ENCODE measurements around the gene COL11A2. TPM values are rescaled to one million over a fixed set of nuclear protein-coding genes. Genes with fewer than 3 reads are reported as not detected.
A peak's percentile ranks its signal among the peaks of the same experiment; 100 is the strongest.

Gene COL11A2
- total RNA-seq, 1 experiment from 2014 or later = 2.3 TPM

GRCh38 chr6:33126101-33126714, 66.1 kb downstream of the COL11A2 start:
- no peak overlapping the region for H2AFZ ChIP-seq (ENCODE audit: low read length)
- H3K4me3 Mint-ChIP-seq = no peak overlapping the region
- DNase-seq = peak; percentile 73
- H2BK20ac ChIP-seq (ENCODE audit: low read depth, low read length, poor library complexity, severe bottlenecking) = no peak overlapping the region
- H3K27ac Mint-ChIP-seq = peak overlapping the region in 2 of 3 experiments; percentile 12 to 51; a peak in 2 of 7 replicates
- peaks cover 2% of the 10 kb centered on the region; the same call in 1 of the 2 replicates for H3K4me1 ChIP-seq (ENCODE audit: insufficient read depth, low read length)
- peaks cover 41 to 45% of the 10 kb centered on the region in 2 experiments for H3K4me1 Mint-ChIP-seq
- peaks cover 9% of the 10 kb centered on the region; the same call in 1 of the 2 replicates for H3K79me2 ChIP-seq (ENCODE audit: insufficient read depth, low read length)
- no peaks in the 10 kb centered on the region for H4K20me1 ChIP-seq (ENCODE audit: control insufficient read depth, insufficient read depth, insufficient read length)
- H3K27me3 Mint-ChIP-seq (ENCODE audit: low read depth) = peaks cover 1% of the 10 kb centered on the region; the same call in 1 of the 2 replicates
- no peak overlapping the region for H3K18ac ChIP-seq (ENCODE audit: insufficient read length, low read depth, low read length)
- H3K9me3 ChIP-seq (ENCODE audit: control insufficient read depth, low read depth, low read length) = peaks cover 7% of the 10 kb centered on the region
- peak; percentile 90 for TF ChIP-seq CTCF (conservative IDR thresholded peaks at IDR 0.05)
- H2BK5ac ChIP-seq (ENCODE audit: insufficient read length, low read length) = no peak overlapping the region
- no peak overlapping the region for H2AK5ac ChIP-seq (ENCODE audit: insufficient read length, low read length)
- H3K9me3 Mint-ChIP-seq = peaks cover 16 to 21% of the 10 kb centered on the region in 2 experiments
- no peak overlapping the region for H2BK12ac ChIP-seq (ENCODE audit: insufficient read length, low read depth, low read length)
- no peak overlapping the region for H3K56ac ChIP-seq (ENCODE audit: insufficient read length, low read depth, low read length)
- no peak overlapping the region for H4K8ac ChIP-seq (replicated peaks; ENCODE audit: insufficient read length, low read depth, low read length)
- H3K27me3 ChIP-seq (ENCODE audit: insufficient read depth, low read length) = no peaks in the 10 kb centered on the region
- no peak overlapping the region for H2BK15ac ChIP-seq (ENCODE audit: low read depth, low read length)
- no peak overlapping the region for H3K9ac ChIP-seq (ENCODE audit: extremely low read depth, insufficient read length, low read length)
- H3K79me1 ChIP-seq (ENCODE audit: insufficient read depth, low read depth, low read length, poor library complexity, severe bottlenecking) = peaks cover 6% of the 10 kb centered on the region
- no peak overlapping the region for H2BK120ac ChIP-seq (ENCODE audit: low read depth, low read length, poor library complexity, severe bottlenecking)
- peaks cover 32 to 62% (median 47%) of the 10 kb centered on the region in 3 experiments for H3K36me3 Mint-ChIP-seq (ENCODE audit: insufficient read depth in 1 of 3, low read depth in 3 of 3)
- H3K14ac ChIP-seq (ENCODE audit: insufficient read depth, low read length) = no peak overlapping the region
- H3K27ac ChIP-seq (ENCODE audit: insufficient read length, low read depth, low read length) = no peak overlapping the region
- no peak overlapping the region for H4K91ac ChIP-seq (ENCODE audit: insufficient read length, low read depth, low read length)
- H3K4ac ChIP-seq (ENCODE audit: low read depth, low read length) = no peak overlapping the region
- no CpG with 5 or more reads among the region's 5 CpGs for WGBS (ENCODE audit: extremely low coverage, insufficient read length, low lambda C conversion rate)
- no peak overlapping the region for H3K4me2 ChIP-seq (ENCODE audit: insufficient read depth, insufficient read length, low read length)
- no peak overlapping the region for H4K5ac ChIP-seq (ENCODE audit: insufficient read length, low read depth, low read length)
- H3K23ac ChIP-seq (ENCODE audit: insufficient read length, low read depth, low read length) = no peak overlapping the region
- no peak overlapping the region for H3T11ph ChIP-seq (ENCODE audit: low read length)
- no peaks in the 10 kb centered on the region for H3K23me2 ChIP-seq (ENCODE audit: insufficient read length, low read depth, low read length, poor library complexity, severe bottlenecking)
